H9 (cell line): ENCODE results near the gene TARP.

Source experiments
- DNase-seq: peaks from one replicate; pipeline ENCODE4 v3.0.0-alpha.2; 2017
- H2AFZ ChIP-seq: one replicate; pipeline ENCODE4 v1.6.1; 2013; ENCODE audit warnings: mild to moderate bottlenecking, low read length, control low read depth, moderate library complexity
- H2AK5ac ChIP-seq: 2 replicates; pipeline ENCODE4 v1.6.1; 2013; ENCODE audit warnings: low read length, control low read depth, mixed read lengths; ENCODE audit not compliant: insufficient read length
- H2BK120ac ChIP-seq: one replicate; pipeline ENCODE4 v1.6.1; 2013; ENCODE audit warnings: low read depth, mild to moderate bottlenecking, low read length, control low read depth, inconsistent platforms; ENCODE audit not compliant: poor library complexity, severe bottlenecking
- H2BK12ac ChIP-seq: 2 replicates; pipeline ENCODE4 v1.6.1; 2013; ENCODE audit warnings: low read length, control low read depth, mixed read lengths, low read depth; ENCODE audit not compliant: insufficient read length
- H2BK15ac ChIP-seq: 2 replicates; pipeline ENCODE4 v1.6.1; 2013; ENCODE audit warnings: low read depth, low read length, control low read depth
- H2BK20ac ChIP-seq: one replicate; pipeline ENCODE4 v1.6.1; 2013; ENCODE audit warnings: low read depth, mild to moderate bottlenecking, low read length, control low read depth, inconsistent platforms; ENCODE audit not compliant: poor library complexity, severe bottlenecking
- H2BK5ac ChIP-seq: 2 replicates; pipeline ENCODE4 v1.6.1; 2013; ENCODE audit warnings: low read length, control low read depth, mixed read lengths; ENCODE audit not compliant: insufficient read length
- H3K14ac ChIP-seq: 2 replicates; pipeline ENCODE4 v1.6.1; 2013; ENCODE audit warnings: low read length, control low read depth; ENCODE audit not compliant: insufficient read depth
- H3K18ac ChIP-seq: 2 replicates; pipeline ENCODE4 v1.6.1; 2013; ENCODE audit warnings: low read depth, mild to moderate bottlenecking, mixed read lengths, low read length, control low read depth; ENCODE audit not compliant: insufficient read length
- H3K23ac ChIP-seq: 2 replicates; pipeline ENCODE4 v1.6.1; 2013; ENCODE audit warnings: low read length, control low read depth, mixed read lengths, low read depth; ENCODE audit not compliant: insufficient read length
- H3K23me2 ChIP-seq: 2 replicates; pipeline ENCODE4 v1.6.1; 2013; ENCODE audit warnings: low read depth, mild to moderate bottlenecking, mixed read lengths, low read length, control low read depth; ENCODE audit not compliant: insufficient read length, poor library complexity, severe bottlenecking
- H3K27ac ChIP-seq: 2 replicates; pipeline ENCODE4 v1.5.1; 2013; ENCODE audit warnings: low read length, control low read depth, mixed read lengths, low read depth; ENCODE audit not compliant: insufficient read length
- H3K27me3 ChIP-seq: 2 replicates; pipeline ENCODE4 v1.6.1; 2013; ENCODE audit warnings: low read length, control low read depth, inconsistent platforms; ENCODE audit not compliant: insufficient read depth
- H3K4ac ChIP-seq: 2 replicates; pipeline ENCODE4 v1.6.1; 2013; ENCODE audit warnings: low read depth, mild to moderate bottlenecking, control low read depth, inconsistent platforms, low read length, moderate library complexity
- H3K4me1 ChIP-seq: 2 replicates; pipeline ENCODE4 v1.6.1; 2013; ENCODE audit warnings: low read length, control low read depth, inconsistent platforms; ENCODE audit not compliant: insufficient read depth
- H3K4me2 ChIP-seq: 2 replicates; pipeline ENCODE4 v1.6.1; 2013; ENCODE audit warnings: low read length, control low read depth, mixed read lengths; ENCODE audit not compliant: insufficient read length, insufficient read depth
- H3K56ac ChIP-seq: 2 replicates; pipeline ENCODE4 v1.6.1; 2013; ENCODE audit warnings: low read depth, mild to moderate bottlenecking, mixed read lengths, low read length, control low read depth; ENCODE audit not compliant: insufficient read length
- H3K79me1 ChIP-seq: 2 replicates; pipeline ENCODE4 v1.6.1; 2013; ENCODE audit warnings: low read depth, mild to moderate bottlenecking, moderate library complexity, low read length, control low read depth, inconsistent platforms; ENCODE audit not compliant: insufficient read depth, poor library complexity, severe bottlenecking
- H3K79me2 ChIP-seq: 2 replicates; pipeline ENCODE4 v1.6.1; 2013; ENCODE audit warnings: low read length, control low read depth, inconsistent platforms; ENCODE audit not compliant: insufficient read depth
- H3K9ac ChIP-seq: 2 replicates; pipeline ENCODE4 v1.6.1; 2013; ENCODE audit warnings: low read length, control low read depth, mixed read lengths; ENCODE audit not compliant: insufficient read length; ENCODE audit errors: extremely low read depth
- H3K9me3 ChIP-seq: one replicate; pipeline ENCODE4 v1.6.1; 2013; ENCODE audit warnings: low read depth, low read length, inconsistent platforms; ENCODE audit not compliant: control insufficient read depth
- H3T11ph ChIP-seq: one replicate; pipeline ENCODE4 v1.6.1; 2013; ENCODE audit warnings: mild to moderate bottlenecking, low read length, control low read depth, inconsistent platforms
- H4K20me1 ChIP-seq: one replicate; pipeline ENCODE4 v1.6.1; 2013; ENCODE audit not compliant: control insufficient read depth, insufficient read length, insufficient read depth
- H4K5ac ChIP-seq: 2 replicates; pipeline ENCODE4 v1.6.1; 2013; ENCODE audit warnings: low read depth, mild to moderate bottlenecking, mixed read lengths, low read length, control low read depth; ENCODE audit not compliant: insufficient read length
- H4K8ac ChIP-seq: replicated peaks from 2 replicates; pipeline ENCODE4 v1.6.1; 2013; ENCODE audit warnings: low read length, control low read depth, mixed read lengths, low read depth; ENCODE audit not compliant: insufficient read length
- H4K91ac ChIP-seq: 2 replicates; pipeline ENCODE4 v1.6.1; 2013; ENCODE audit warnings: low read depth, mild to moderate bottlenecking, moderate library complexity, mixed read lengths, low read length, control low read depth; ENCODE audit not compliant: insufficient read length
- H3K27ac Mint-ChIP-seq, 3 experiments: 2 replicates in 2 of 3; 3 replicates in 1 of 3; pipeline ENCODE4 v1.8.0; 2020 to 2021; ENCODE audit warnings: mixed read lengths in 3 of 3, mild to moderate bottlenecking in 1 of 3, moderate library complexity in 1 of 3
- H3K27me3 Mint-ChIP-seq: 2 replicates; pipeline ENCODE4 v1.8.0; 2021; ENCODE audit warnings: low read depth, mild to moderate bottlenecking, moderate library complexity, mixed read lengths
- H3K36me3 Mint-ChIP-seq, 3 experiments: 2 replicates in 2 of 3; 3 replicates in 1 of 3; pipeline ENCODE4 v1.8.0; 2020 to 2021; ENCODE audit warnings: low read depth in 3 of 3, mixed read lengths in 3 of 3; ENCODE audit not compliant: insufficient read depth in 1 of 3
- H3K4me1 Mint-ChIP-seq, 2 experiments: 2 replicates each; pipeline ENCODE4 v1.8.0; 2020; ENCODE audit warnings: mixed read lengths in 2 of 2
- H3K4me3 Mint-ChIP-seq, 2 experiments: 2 replicates in 1 of 2; 3 replicates in 1 of 2; pipeline ENCODE4 v1.8.0; 2020 to 2021; ENCODE audit warnings: mild to moderate bottlenecking in 2 of 2, mixed read lengths in 2 of 2, moderate library complexity in 1 of 2
- H3K9me3 Mint-ChIP-seq, 2 experiments: 2 replicates in 1 of 2; 3 replicates in 1 of 2; pipeline ENCODE4 v1.8.0; 2020; ENCODE audit warnings: mild to moderate bottlenecking in 2 of 2, mixed read lengths in 2 of 2, moderate library complexity in 1 of 2
- CTCF ChIP-seq: fragments of 200-600 bp; sonication (generic); conservative IDR thresholded peaks from 3 replicates; pipeline ENCODE4 v1.8.0; 2021; ENCODE audit warnings: antibody characterized with exemption, mild to moderate bottlenecking
- WGBS: extraction: QIAGEN DNeasy Blood & Tissue Kit; methylation state at CpG from one replicate; pipeline ENCODE4 v1.1.7; 2013; ENCODE audit warnings: missing lambda C conversion rate, low lambda C conversion rate, mixed read lengths; ENCODE audit not compliant: insufficient read length; ENCODE audit errors: extremely low coverage; 5-methylcytosine and 5-hydroxymethylcytosine counted together

TARP gene

GRCh38 chr7:38215115-38215514, 58.3 kb downstream of the TARP start:
- Mint-ChIP-seq H3K9me3 (no peaks in the 10 kb centered on the region), H3K36me3 (peaks cover 7 to 24% (median 20%) of the 10 kb centered on the region in 3 experiments; a peak in 6 of 7 replicates), H3K27me3 (no peaks in the 10 kb centered on the region), H3K27ac (no peak overlapping the region; a peak in 1 of 7 replicates), H3K4me1 (peaks cover 27 to 28% of the 10 kb centered on the region in 2 experiments), H3K4me3 (no peak overlapping the region)
- Histone ChIP-seq H3K9me3 (no peaks in the 10 kb centered on the region), H4K20me1 (no peaks in the 10 kb centered on the region), H3K23me2 (no peaks in the 10 kb centered on the region), H2BK120ac (no peak overlapping the region), H3K27ac (no peak overlapping the region), H3K9ac (no peak overlapping the region), H2BK5ac (no peak overlapping the region), H3K18ac (no peak overlapping the region), H4K8ac (no peak overlapping the region), H4K91ac (no peak overlapping the region), H3K14ac (no peak overlapping the region), H2BK15ac (no peak overlapping the region), H3T11ph (no peak overlapping the region), H3K79me1 (no peaks in the 10 kb centered on the region), H3K56ac (no peak overlapping the region), H3K27me3 (no peaks in the 10 kb centered on the region), H4K5ac (no peak overlapping the region), H2AK5ac (no peak overlapping the region), H3K4ac (no peak overlapping the region), H3K4me2 (no peak overlapping the region), H2BK20ac (no peak overlapping the region), H2BK12ac (no peak overlapping the region), H2AFZ (no peak overlapping the region), H3K23ac (no peak overlapping the region), H3K79me2 (no peaks in the 10 kb centered on the region), H3K4me1 (peaks cover 2% of the 10 kb centered on the region; the same call in 1 of the 2 replicates)
- WGBS: no CpG with 5 or more reads among the region's 1 CpG
- DNase-seq: no peak
- TF ChIP-seq CTCF: no peak
